Measurements from ENCODE around the gene PPCS.

DNA sequence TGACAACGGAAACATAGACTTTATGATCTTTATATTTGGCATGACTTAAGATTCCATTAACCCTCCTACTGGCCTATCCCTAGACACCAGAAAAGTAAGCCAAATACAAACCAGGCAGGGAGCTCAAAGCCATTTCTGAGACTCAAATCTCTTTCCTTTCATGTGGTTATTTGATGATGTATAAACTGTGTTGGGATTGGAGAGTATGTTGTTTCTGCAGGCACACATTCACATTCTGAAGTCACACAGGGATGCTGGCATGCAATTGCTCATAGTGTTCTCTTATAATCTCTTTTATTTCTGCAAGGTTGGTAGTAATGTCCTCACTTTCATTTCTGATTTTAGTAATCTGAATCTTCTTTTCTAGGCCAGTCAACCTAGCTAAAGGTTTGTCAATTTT is 6.3 kb upstream of the PPCS start:
- TF ChIP-seq, protein P1, sequence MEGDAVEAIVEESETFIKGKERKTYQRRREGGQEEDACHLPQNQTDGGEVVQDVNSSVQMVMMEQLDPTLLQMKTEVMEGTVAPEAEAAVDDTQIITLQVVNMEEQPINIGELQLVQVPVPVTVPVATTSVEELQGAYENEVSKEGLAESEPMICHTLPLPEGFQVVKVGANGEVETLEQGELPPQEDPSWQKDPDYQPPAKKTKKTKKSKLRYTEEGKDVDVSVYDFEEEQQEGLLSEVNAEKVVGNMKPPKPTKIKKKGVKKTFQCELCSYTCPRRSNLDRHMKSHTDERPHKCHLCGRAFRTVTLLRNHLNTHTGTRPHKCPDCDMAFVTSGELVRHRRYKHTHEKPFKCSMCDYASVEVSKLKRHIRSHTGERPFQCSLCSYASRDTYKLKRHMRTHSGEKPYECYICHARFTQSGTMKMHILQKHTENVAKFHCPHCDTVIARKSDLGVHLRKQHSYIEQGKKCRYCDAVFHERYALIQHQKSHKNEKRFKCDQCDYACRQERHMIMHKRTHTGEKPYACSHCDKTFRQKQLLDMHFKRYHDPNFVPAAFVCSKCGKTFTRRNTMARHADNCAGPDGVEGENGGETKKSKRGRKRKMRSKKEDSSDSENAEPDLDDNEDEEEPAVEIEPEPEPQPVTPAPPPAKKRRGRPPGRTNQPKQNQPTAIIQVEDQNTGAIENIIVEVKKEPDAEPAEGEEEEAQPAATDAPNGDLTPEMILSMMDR (IDR thresholded peaks at IDR 0.05), result no peak
- TF ChIP-seq POLR2AphosphoS5 (IDR thresholded peaks at IDR 0.05), result no peak

Measured in prostate gland (tissue), 2 donors.